GM21526 (cell line): Measurements from ENCODE around the gene MAGEE1.

Experiments
- ATAC-seq: cut with Tn5 transposase; IDR thresholded peaks from one replicate; pipeline ENCODE4 v1.9.1; 2021; ENCODE audit warnings: moderate library complexity; ENCODE audit not compliant: unreplicated experiment, low FRiP score

Gene MAGEE1

GRCh38 chrX:76427560-76428242 is at the start of gene MAGEE1:
MAGEE1 (plus strand) TSS chrX:76427710; CDS start chrX:76427931, 221 bp downstream.
- ATAC-seq = peak; percentile 74

- no peak for ATAC-seq
Measured at GRCh38 chrX:76398970-76399369, 28.5 kb upstream of the MAGEE1 start.

GRCh38 chrX:76407795-76408194 is 19.7 kb upstream of the MAGEE1 start:
- no peak for ATAC-seq

- ATAC-seq = no peak
Measured at GRCh38 chrX:76420237-76420636, 7.3 kb upstream of the MAGEE1 start.

GRCh38 chrX:76428243-76429130 is 977 bp downstream of the MAGEE1 start:
- peak; percentile 46 for ATAC-seq

- ATAC-seq = no peak
Measured at GRCh38 chrX:76433219-76433618, 5.7 kb downstream of the MAGEE1 start.

GRCh38 chrX:76434103-76434741 is 6.7 kb downstream of the MAGEE1 start:
- ATAC-seq = no peak

GRCh38 chrX:76439188-76439587 is 11.7 kb downstream of the MAGEE1 start:
- no peak for ATAC-seq

GRCh38 chrX:76453737-76454406 is 26.4 kb downstream of the MAGEE1 start:
- ATAC-seq = no peak

- no peak for ATAC-seq
Measured at GRCh38 chrX:76454456-76454927, 27.0 kb downstream of the MAGEE1 start.

GRCh38 chrX:76477353-76477752 is 49.8 kb downstream of the MAGEE1 start:
- no peak for ATAC-seq
